ENCODE results near the gene HIP1. TPM values are rescaled to one million over a fixed set of nuclear protein-coding genes. Genes with fewer than 3 reads are reported as not detected.
"Not testable (repeated sequence)": the region's sequence is repeated elsewhere in the genome, so short reads cannot be mapped to it uniquely, and the experiment has no call there.

HIP1 gene
- total RNA-seq, 1 donor from 2014 or later: 39.2 TPM

DNA sequence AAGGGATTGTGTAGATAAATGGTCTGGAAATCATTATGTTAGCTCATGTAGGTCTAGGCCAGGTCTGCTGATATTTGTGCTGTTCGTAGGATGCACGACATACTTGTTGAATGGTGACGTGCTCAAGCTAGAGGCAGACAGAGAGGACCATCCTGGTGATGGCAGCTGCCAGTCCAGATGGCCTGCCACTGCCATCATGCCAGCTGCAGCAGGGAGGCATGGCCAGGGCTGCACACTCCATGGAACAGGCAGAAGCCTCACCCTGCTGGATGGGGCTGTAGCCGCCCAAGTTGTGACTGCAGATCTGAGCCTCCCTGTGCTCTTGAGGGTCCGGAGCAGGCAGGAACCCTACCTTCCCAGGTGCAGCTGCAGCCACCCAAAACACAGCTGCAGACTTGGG, 166.3 kb downstream of the HIP1 start:
- Histone ChIP-seq H4K20me1 (ENCODE audit: low read depth) (peaks cover 5% of the 10 kb centered on the region), H3K36me3 (peaks cover 4% of the 10 kb centered on the region), H3K27me3 (no peaks in the 10 kb centered on the region), H3F3A (ENCODE audit: low read depth) (peaks cover 23% of the 10 kb centered on the region), H3K4me2 (no peak overlapping the region), H3K27ac (peak overlapping the region; percentile 13), H3K9me3 (ENCODE audit: low read depth) (no peaks in the 10 kb centered on the region), H3K79me2 (ENCODE audit: low read depth) (no peaks in the 10 kb centered on the region), H3K9ac (no peak overlapping the region), H3K4me3 (no peak overlapping the region), H3K4me1 (peaks cover 4% of the 10 kb centered on the region), H2AFZ (replicated peaks) (no peak overlapping the region)
- H3K27ac Mint-ChIP-seq: no peak overlapping the region
- no peaks in the 10 kb centered on the region for H3K9me3 Mint-ChIP-seq
- peaks cover 2% of the 10 kb centered on the region for H3K27me3 Mint-ChIP-seq (ENCODE audit: insufficient read depth, low read depth)
- H3K4me3 Mint-ChIP-seq: no peak overlapping the region
- TF ChIP-seq, protein P1, sequence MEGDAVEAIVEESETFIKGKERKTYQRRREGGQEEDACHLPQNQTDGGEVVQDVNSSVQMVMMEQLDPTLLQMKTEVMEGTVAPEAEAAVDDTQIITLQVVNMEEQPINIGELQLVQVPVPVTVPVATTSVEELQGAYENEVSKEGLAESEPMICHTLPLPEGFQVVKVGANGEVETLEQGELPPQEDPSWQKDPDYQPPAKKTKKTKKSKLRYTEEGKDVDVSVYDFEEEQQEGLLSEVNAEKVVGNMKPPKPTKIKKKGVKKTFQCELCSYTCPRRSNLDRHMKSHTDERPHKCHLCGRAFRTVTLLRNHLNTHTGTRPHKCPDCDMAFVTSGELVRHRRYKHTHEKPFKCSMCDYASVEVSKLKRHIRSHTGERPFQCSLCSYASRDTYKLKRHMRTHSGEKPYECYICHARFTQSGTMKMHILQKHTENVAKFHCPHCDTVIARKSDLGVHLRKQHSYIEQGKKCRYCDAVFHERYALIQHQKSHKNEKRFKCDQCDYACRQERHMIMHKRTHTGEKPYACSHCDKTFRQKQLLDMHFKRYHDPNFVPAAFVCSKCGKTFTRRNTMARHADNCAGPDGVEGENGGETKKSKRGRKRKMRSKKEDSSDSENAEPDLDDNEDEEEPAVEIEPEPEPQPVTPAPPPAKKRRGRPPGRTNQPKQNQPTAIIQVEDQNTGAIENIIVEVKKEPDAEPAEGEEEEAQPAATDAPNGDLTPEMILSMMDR (IDR thresholded peaks at IDR 0.05): no peak
- TF ChIP-seq EZH2 (IDR thresholded peaks at IDR 0.05) (no peak), EZH2phosphoT487 (IDR thresholded peaks at IDR 0.05) (no peak)
- H3K4me1 Mint-ChIP-seq: peaks cover 27% of the 10 kb centered on the region
- H3K36me3 Mint-ChIP-seq: peaks cover 24% of the 10 kb centered on the region
- DNase-seq (ENCODE audit: low spot score): no peak

- Mint-ChIP-seq H3K36me3 (peaks cover 33% of the 10 kb centered on the region), H3K9me3 (no peaks in the 10 kb centered on the region), H3K4me3 (no peak overlapping the region), H3K27me3 (ENCODE audit: insufficient read depth, low read depth) (no peaks in the 10 kb centered on the region), H3K27ac (peak overlapping the region; percentile 34), H3K4me1 (peaks cover 29% of the 10 kb centered on the region)
- no peaks in the 10 kb centered on the region for H3K79me2 ChIP-seq (ENCODE audit: low read depth)
- H2AFZ ChIP-seq (replicated peaks): no peak overlapping the region
- H3K4me2 ChIP-seq: no peak overlapping the region
- H3K27me3 ChIP-seq: no peaks in the 10 kb centered on the region
- peaks cover 23% of the 10 kb centered on the region for H3F3A ChIP-seq (ENCODE audit: low read depth)
- no peaks in the 10 kb centered on the region for H3K9me3 ChIP-seq (ENCODE audit: low read depth)
- no peak overlapping the region for H3K4me3 ChIP-seq
- no peak overlapping the region for H3K9ac ChIP-seq
- peak; percentile 23 for DNase-seq (ENCODE audit: low spot score)
- peaks cover 3% of the 10 kb centered on the region for H4K20me1 ChIP-seq (ENCODE audit: low read depth)
- H3K27ac ChIP-seq: no peak overlapping the region
- peaks cover 4% of the 10 kb centered on the region for H3K4me1 ChIP-seq
- peaks cover 4% of the 10 kb centered on the region for H3K36me3 ChIP-seq
- no peak for TF ChIP-seq EZH2phosphoT487 (IDR thresholded peaks at IDR 0.05)
- TF ChIP-seq, protein P1 (IDR thresholded peaks at IDR 0.05): no peak
- no peak for TF ChIP-seq EZH2 (IDR thresholded peaks at IDR 0.05)
Observed at GRCh38 chr7:75571209-75571608, 167.5 kb downstream of the HIP1 start.

- not testable (repeated sequence) for H4K20me1 ChIP-seq (ENCODE audit: low read depth); H3K4me3 Mint-ChIP-seq; H2AFZ ChIP-seq (replicated peaks); H3K79me2 ChIP-seq (ENCODE audit: low read depth); H3K27me3 Mint-ChIP-seq (ENCODE audit: insufficient read depth, low read depth); H3K27ac Mint-ChIP-seq; H3K9me3 ChIP-seq (ENCODE audit: low read depth); DNase-seq (ENCODE audit: low spot score); H3K9me3 Mint-ChIP-seq; H3K4me3 ChIP-seq; H3K27me3 ChIP-seq; H3K36me3 ChIP-seq; H3K4me2 ChIP-seq; H3K9ac ChIP-seq; H3K4me1 ChIP-seq
- peak overlapping the region; percentile 53 for H3K27ac ChIP-seq
- peaks cover 18% of the 10 kb centered on the region for H3K4me1 Mint-ChIP-seq
- peaks cover 23% of the 10 kb centered on the region for H3F3A ChIP-seq (ENCODE audit: low read depth)
- peaks cover 28% of the 10 kb centered on the region for H3K36me3 Mint-ChIP-seq
Observed at GRCh38 chr7:75569629-75570282, 169.0 kb downstream of the HIP1 start.

DNA sequence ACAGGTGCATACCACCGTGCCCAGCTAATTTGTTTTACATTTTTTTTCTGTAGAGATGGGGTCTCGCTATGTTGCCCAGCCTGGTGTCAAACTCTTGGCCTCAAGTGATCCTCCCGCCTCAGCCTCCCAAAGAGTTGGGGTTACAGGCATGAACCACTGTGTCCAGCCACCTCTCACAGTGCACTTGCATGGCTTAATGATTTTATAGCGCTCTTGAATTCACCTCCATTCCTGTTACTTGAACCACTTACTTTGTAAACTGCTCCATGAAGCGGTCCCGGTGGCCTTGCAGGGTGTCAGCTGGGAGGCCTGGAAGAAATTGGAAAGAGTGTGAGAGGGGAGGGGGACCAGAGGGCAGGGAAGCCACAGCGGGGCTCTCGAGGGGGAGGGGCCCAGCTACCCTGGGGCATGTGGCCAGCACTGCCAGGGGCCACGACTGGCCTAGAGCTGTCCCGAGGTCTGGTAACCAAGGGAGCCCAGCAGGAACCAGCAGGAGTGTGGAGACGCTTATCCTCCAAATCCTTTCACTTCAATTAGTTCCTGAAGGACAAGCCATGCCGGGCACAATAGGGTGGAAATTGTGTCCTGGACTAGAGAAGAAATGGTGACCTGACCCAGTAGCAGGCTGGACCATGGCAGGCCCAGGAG, 170.7 kb downstream of the HIP1 start:
- Histone ChIP-seq H4K20me1 (ENCODE audit: low read depth) (no peaks in the 10 kb centered on the region), H3K79me2 (ENCODE audit: low read depth) (no peaks in the 10 kb centered on the region), H3K4me2 (no peak overlapping the region), H3K36me3 (peaks cover 4% of the 10 kb centered on the region), H3K27me3 (no peaks in the 10 kb centered on the region), H3K9ac (no peak overlapping the region), H3K27ac (peak overlapping the region; percentile 64), H3F3A (ENCODE audit: low read depth) (peaks cover 30% of the 10 kb centered on the region), H3K9me3 (ENCODE audit: low read depth) (no peaks in the 10 kb centered on the region), H3K4me3 (no peak overlapping the region), H3K4me1 (peaks cover 15% of the 10 kb centered on the region), H2AFZ (replicated peaks) (no peak overlapping the region)
- TF ChIP-seq, protein P1 (IDR thresholded peaks at IDR 0.05): no peak
- TF ChIP-seq EZH2 (IDR thresholded peaks at IDR 0.05): no peak
- TF ChIP-seq EZH2phosphoT487 (IDR thresholded peaks at IDR 0.05): no peak
- Mint-ChIP-seq H3K4me3 (peak overlapping the region; percentile 41), H3K4me1 (peaks cover 21% of the 10 kb centered on the region), H3K36me3 (peaks cover 30% of the 10 kb centered on the region), H3K27ac (peak overlapping the region; percentile 77), H3K9me3 (no peaks in the 10 kb centered on the region), H3K27me3 (ENCODE audit: insufficient read depth, low read depth) (no peaks in the 10 kb centered on the region)
- peak; percentile 72 for DNase-seq (ENCODE audit: low spot score)
